Stomach (tissue), 9 donors: ENCODE measurements around the gene DCLK1. TPM values are rescaled to one million over a fixed set of nuclear protein-coding genes. Genes with fewer than 3 reads are reported as not detected.

ENCODE experiments used
- DNase-seq, 2 donors: peaks; one replicate each; pipeline versions ENCODE4 v3.0.0 to v3.0.0-alpha.2; 2013 to 2019
- H3K27ac ChIP-seq, 5 donors: fragments of 200-600 bp in 4 of 5; sonication (generic) in 4 of 5; one replicate each; pipeline ENCODE4 v1.5.1; 2013 to 2019; ENCODE audit warnings: mild to moderate bottlenecking in 1 of 5, moderate library complexity in 1 of 5
- H3K27me3 ChIP-seq, 3 donors: fragments of 200-600 bp; sonication (generic); one replicate each; pipeline ENCODE4 v1.5.1; 2017 to 2019; ENCODE audit warnings: mixed run types in 1 of 3
- H3K36me3 ChIP-seq, 4 donors: fragments of 200-600 bp; sonication (generic); 1 replicate in 3 of 4; 2 replicates in 1 of 4; pipeline ENCODE4 v1.5.1; 2016 to 2019
- H3K4me1 ChIP-seq, 4 donors: fragments of 200-600 bp; sonication (generic); one replicate each; pipeline ENCODE4 v1.5.1; 2016 to 2019
- H3K4me3 ChIP-seq, 4 donors: fragments of 200-600 bp; sonication (generic) in 3 of 4; one replicate each; pipeline ENCODE4 v1.5.1; 2016 to 2019; ENCODE audit warnings: mild to moderate bottlenecking in 1 of 4
- H3K9me3 ChIP-seq, 4 donors: fragments of 200-600 bp; sonication (generic); one replicate each; pipeline ENCODE4 v1.5.1; 2016 to 2019
- CTCF ChIP-seq, 7 experiments: fragments of 450-650 bp in 4 of 7; fragments of 200-600 bp in 3 of 7; sonication (generic) in 3 of 7; IDR thresholded peaks; one replicate each; pipeline ENCODE4 v1.5.1; 2016 to 2019; ENCODE audit warnings: antibody characterized with exemption in 7 of 7, control low read depth in 2 of 7, mild to moderate bottlenecking in 1 of 7
- EP300 ChIP-seq: sonication (generic); formaldehyde crosslinking; IDR thresholded peaks from one replicate; pipeline ENCODE4 v1.6.1; 2017; ENCODE audit warnings: antibody characterized with exemption
- POLR2A ChIP-seq, 4 donors: fragments of 450-650 bp; IDR thresholded peaks; one replicate each; pipeline ENCODE4 v1.6.1; 2016; ENCODE audit warnings: antibody characterized with exemption in 4 of 4, control low read depth in 2 of 4, mild to moderate bottlenecking in 1 of 4, moderate library complexity in 1 of 4
- POLR2AphosphoS5 ChIP-seq, 3 donors: sonication (generic); formaldehyde crosslinking; IDR thresholded peaks; one replicate each; pipeline ENCODE4 v1.6.1; 2016; ENCODE audit warnings: antibody characterized with exemption in 3 of 3
- WGBS, 5 donors: extraction: QIAGEN DNeasy Blood & Tissue Kit in 3 of 5; methylation state at CpG; one replicate each; pipeline versions ENCODE4 v1.1.5 to v1.1.7; 2013 to 2018; 5-methylcytosine and 5-hydroxymethylcytosine counted together
- intact Hi-C: fragments of 100-400 bp; cut with DNase I; formaldehyde crosslinking; loops from one replicate; pipeline ENCODE4 v1.15.1; 2023; ENCODE audit warnings: low total_unique reads
- polyA plus RNA-seq, 3 donors: library from polyadenylated mRNA; stranded (reverse); fragments of 200-250 nt; gene quantifications; one replicate each; pipeline ENCODE4 v1.2.3, GENCODE V29; 2013
- total RNA-seq, 5 donors: library from RNA; depleted of rRNA; stranded (reverse); fragments of >200 nt; gene quantifications; one replicate each; pipeline versions ENCODE4 v1.1.0 to v1.2.3, GENCODE V29; 2014 to 2016
- donor health status: healthy with polysubstance abuse.
- donor health status: Bipolar disorder and iron deficiency.
- donor health status: healthy.

The DCLK1 gene
- total and polyA plus RNA-seq, 8 donors: 0.68 to 36.7 (median 4.1) TPM

GRCh38 chr13:36108954-36109353 lies 22.2 kb downstream of the DCLK1 start:
- no peak for TF ChIP-seq POLR2A (IDR thresholded peaks at IDR 0.05)
- no peak for TF ChIP-seq CTCF (IDR thresholded peaks at IDR 0.05)
- no peak for TF ChIP-seq EP300
- no peak for TF ChIP-seq POLR2AphosphoS5 (IDR thresholded peaks at IDR 0.05)
- intact Hi-C loops: no loop called here
- no peak overlapping the region for H3K27ac ChIP-seq
- no peak overlapping the region for H3K4me3 ChIP-seq
- H3K27me3 ChIP-seq: no peaks in the 10 kb centered on the region
- 76 to 81% (median 78%) methylated on average over 2 of the region's 2 CpGs for WGBS, 5 donors
- no peaks in the 10 kb centered on the region for H3K9me3 ChIP-seq
- no peaks in the 10 kb centered on the region for H3K36me3 ChIP-seq
- DNase-seq: no peak
- no peaks in the 10 kb centered on the region for H3K4me1 ChIP-seq

- no peaks in the 10 kb centered on the region for H3K27me3 ChIP-seq
- WGBS, 5 donors: 68 to 80% (median 79%) methylated on average over 7 of the region's 7 CpGs
- no peaks in the 10 kb centered on the region for H3K36me3 ChIP-seq
- H3K27ac ChIP-seq: no peak overlapping the region
- no peak for DNase-seq
- H3K4me1 ChIP-seq: no peaks in the 10 kb centered on the region
- intact Hi-C loops: no loop called here
- no peak overlapping the region for H3K4me3 ChIP-seq
- TF ChIP-seq EP300 (no peak), POLR2AphosphoS5 (IDR thresholded peaks at IDR 0.05) (no peak), POLR2A (IDR thresholded peaks at IDR 0.05) (no peak), CTCF (IDR thresholded peaks at IDR 0.05) (no peak)
- no peaks in the 10 kb centered on the region for H3K9me3 ChIP-seq
Measured at GRCh38 chr13:36108342-36108741, 22.8 kb downstream of the DCLK1 start.

- H3K27ac ChIP-seq: no peak overlapping the region
- no peak for TF ChIP-seq POLR2A (IDR thresholded peaks at IDR 0.05)
- TF ChIP-seq POLR2AphosphoS5 (IDR thresholded peaks at IDR 0.05): no peak
- no peak for TF ChIP-seq EP300
- no peak for TF ChIP-seq CTCF (IDR thresholded peaks at IDR 0.05)
- H3K4me3 ChIP-seq: no peak overlapping the region
- H3K4me1 ChIP-seq: no peaks in the 10 kb centered on the region
- no peaks in the 10 kb centered on the region for H3K27me3 ChIP-seq
- no peaks in the 10 kb centered on the region for H3K36me3 ChIP-seq
- 85 to 90% (median 88%) methylated on average over 1 of the region's 1 CpG for WGBS, 5 donors
- DNase-seq: no peak
- H3K9me3 ChIP-seq: no peaks in the 10 kb centered on the region
- intact Hi-C loops: no loop called here
Measured at GRCh38 chr13:36107521-36107920, 23.7 kb downstream of the DCLK1 start.

DNA sequence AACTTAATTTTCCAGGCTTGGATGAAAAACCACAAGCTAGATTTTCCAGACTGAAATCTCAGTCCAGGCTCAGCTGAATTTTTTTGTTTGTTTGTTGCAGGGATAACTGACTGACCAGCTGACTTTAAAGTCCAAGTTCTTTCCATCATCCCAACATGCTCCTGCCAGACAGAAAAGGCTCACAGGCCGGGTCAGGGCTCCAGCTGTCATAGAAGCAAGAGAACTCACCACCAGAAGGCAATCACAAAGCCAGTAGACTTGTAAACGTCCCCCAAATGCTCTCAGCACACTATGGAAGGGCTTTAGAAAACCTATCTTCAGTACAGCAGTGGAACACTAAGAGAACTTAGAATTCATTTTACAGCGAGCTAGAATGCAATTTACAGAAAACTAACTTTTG lies 25.5 kb downstream of the DCLK1 start:
- TF ChIP-seq POLR2A (IDR thresholded peaks at IDR 0.05): no peak
- TF ChIP-seq EP300: no peak
- TF ChIP-seq CTCF (IDR thresholded peaks at IDR 0.05): no peak
- no peak for TF ChIP-seq POLR2AphosphoS5 (IDR thresholded peaks at IDR 0.05)
- no peaks in the 10 kb centered on the region for H3K9me3 ChIP-seq

More for the DNA sequence above, 25.5 kb downstream of the DCLK1 start:
- 42 to 55% (median 45%) methylated on average over 3 of the region's 3 CpGs for WGBS, 5 donors
- intact Hi-C loops: no loop called here
- Histone ChIP-seq H3K27me3 (no peaks in the 10 kb centered on the region), H3K4me3 (no peak overlapping the region), H3K36me3 (no peaks in the 10 kb centered on the region), H3K4me1 (no peaks in the 10 kb centered on the region), H3K27ac (no peak overlapping the region)
- DNase-seq: no peak
